ENCODE measurements around the gene CREG2.

Gene CREG2

DNA sequence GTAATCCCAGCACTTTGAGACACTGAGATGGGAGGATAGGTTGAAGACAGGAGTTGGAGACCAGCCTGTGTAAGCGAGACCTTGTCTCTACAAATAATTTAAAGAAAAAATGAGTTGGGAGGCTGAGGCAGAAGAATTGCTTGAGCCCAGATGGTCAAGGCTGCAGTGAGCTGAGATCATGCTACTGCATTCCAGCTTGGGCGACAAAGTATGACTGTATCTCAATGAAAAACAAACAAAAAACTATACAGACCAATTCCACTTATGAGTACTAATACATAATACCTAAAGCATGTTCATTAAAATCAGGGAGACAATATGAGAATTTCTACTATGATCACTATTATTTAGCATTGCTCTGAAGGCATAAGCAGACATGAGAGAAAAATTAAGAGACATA, 91.4 kb downstream of the CREG2 start:
- TF ChIP-seq, protein P1, sequence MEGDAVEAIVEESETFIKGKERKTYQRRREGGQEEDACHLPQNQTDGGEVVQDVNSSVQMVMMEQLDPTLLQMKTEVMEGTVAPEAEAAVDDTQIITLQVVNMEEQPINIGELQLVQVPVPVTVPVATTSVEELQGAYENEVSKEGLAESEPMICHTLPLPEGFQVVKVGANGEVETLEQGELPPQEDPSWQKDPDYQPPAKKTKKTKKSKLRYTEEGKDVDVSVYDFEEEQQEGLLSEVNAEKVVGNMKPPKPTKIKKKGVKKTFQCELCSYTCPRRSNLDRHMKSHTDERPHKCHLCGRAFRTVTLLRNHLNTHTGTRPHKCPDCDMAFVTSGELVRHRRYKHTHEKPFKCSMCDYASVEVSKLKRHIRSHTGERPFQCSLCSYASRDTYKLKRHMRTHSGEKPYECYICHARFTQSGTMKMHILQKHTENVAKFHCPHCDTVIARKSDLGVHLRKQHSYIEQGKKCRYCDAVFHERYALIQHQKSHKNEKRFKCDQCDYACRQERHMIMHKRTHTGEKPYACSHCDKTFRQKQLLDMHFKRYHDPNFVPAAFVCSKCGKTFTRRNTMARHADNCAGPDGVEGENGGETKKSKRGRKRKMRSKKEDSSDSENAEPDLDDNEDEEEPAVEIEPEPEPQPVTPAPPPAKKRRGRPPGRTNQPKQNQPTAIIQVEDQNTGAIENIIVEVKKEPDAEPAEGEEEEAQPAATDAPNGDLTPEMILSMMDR (IDR thresholded peaks at IDR 0.05; ENCODE audit: insufficient read depth, missing control alignments), result no peak

More for the DNA sequence above, 91.4 kb downstream of the CREG2 start:
- DNase-seq (ENCODE audit: insufficient read length, low spot score) (no peak), FAIRE-seq (no peak)

Measured in D721Med (cell line).